PFSK-1 (cell line): ENCODE data around the gene CCDC88C.

Source experiments
- FOXP2 ChIP-seq: optimal IDR thresholded peaks from 2 replicates; pipeline ENCODE3; 2011; ENCODE audit warnings: borderline replicate concordance, control low read depth, inconsistent platforms; ENCODE audit not compliant: insufficient read depth; ENCODE audit errors: extremely low read length, extremely low read depth
- POLR2AphosphoS5 ChIP-seq: IDR thresholded peaks from 2 replicates; pipeline ENCODE4 v1.6.1; 2012; ENCODE audit warnings: low read depth, mild to moderate bottlenecking, control low read depth, low read length, moderate library complexity
- SIN3A ChIP-seq: IDR thresholded peaks from 2 replicates; pipeline ENCODE4 v1.6.1; 2012; ENCODE audit warnings: mild to moderate bottlenecking, low read length, moderate library complexity, borderline replicate concordance; ENCODE audit not compliant: insufficient read depth
- TAF1 ChIP-seq: IDR thresholded peaks from 2 replicates; pipeline ENCODE4 v1.6.1; 2012; ENCODE audit warnings: low read length, control low read depth, borderline replicate concordance; ENCODE audit not compliant: insufficient read depth
- TF ChIP-seq, protein P1 (sequence below), 2 experiments: IDR thresholded peaks; 2 replicates each; pipeline versions ENCODE4 v1.6.1 to v1.8.0; 2011 to 2012; ENCODE audit warnings: low read depth in 2 of 2, low read length in 2 of 2, control low read depth in 1 of 2, inconsistent platforms in 1 of 2, mild to moderate bottlenecking in 1 of 2, moderate library complexity in 1 of 2; ENCODE audit not compliant: insufficient read depth in 1 of 2

CCDC88C gene

DNA sequence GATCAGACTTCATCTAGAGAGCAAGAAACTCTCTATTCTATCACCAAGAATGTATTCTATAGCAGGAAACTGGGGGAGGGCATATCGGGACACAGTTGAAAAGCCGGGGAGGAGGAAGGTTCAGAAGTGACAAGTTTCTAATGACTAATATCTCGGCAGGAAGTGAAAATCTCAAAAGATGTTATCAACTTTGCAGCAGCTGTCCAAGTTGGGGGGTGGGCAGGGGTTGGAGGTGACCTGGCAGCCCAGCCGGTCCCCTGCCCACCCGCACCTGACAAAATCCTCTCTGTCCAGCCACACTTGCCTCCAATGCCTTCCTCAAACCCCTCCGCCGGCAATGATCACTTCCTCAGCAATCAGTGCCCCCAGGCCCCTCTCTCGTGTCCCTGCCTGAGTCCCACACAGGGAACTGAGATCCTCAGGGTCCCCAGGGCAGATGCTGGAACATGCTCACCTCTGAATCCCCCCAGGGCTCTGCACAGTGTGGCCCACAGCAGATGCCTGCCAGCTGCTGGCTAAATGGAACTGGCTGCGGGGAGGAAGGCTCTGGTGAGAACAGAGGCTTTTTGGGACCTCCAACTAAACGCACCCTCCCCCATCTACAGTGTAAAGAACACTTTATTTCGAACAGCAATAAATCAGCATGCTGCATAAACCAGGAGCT is 43.9 kb downstream of the CCDC88C start:
- TF ChIP-seq TAF1 (no peak), FOXP2 (no peak), POLR2AphosphoS5 (no peak), SIN3A (no peak)
- TF ChIP-seq, protein P1, sequence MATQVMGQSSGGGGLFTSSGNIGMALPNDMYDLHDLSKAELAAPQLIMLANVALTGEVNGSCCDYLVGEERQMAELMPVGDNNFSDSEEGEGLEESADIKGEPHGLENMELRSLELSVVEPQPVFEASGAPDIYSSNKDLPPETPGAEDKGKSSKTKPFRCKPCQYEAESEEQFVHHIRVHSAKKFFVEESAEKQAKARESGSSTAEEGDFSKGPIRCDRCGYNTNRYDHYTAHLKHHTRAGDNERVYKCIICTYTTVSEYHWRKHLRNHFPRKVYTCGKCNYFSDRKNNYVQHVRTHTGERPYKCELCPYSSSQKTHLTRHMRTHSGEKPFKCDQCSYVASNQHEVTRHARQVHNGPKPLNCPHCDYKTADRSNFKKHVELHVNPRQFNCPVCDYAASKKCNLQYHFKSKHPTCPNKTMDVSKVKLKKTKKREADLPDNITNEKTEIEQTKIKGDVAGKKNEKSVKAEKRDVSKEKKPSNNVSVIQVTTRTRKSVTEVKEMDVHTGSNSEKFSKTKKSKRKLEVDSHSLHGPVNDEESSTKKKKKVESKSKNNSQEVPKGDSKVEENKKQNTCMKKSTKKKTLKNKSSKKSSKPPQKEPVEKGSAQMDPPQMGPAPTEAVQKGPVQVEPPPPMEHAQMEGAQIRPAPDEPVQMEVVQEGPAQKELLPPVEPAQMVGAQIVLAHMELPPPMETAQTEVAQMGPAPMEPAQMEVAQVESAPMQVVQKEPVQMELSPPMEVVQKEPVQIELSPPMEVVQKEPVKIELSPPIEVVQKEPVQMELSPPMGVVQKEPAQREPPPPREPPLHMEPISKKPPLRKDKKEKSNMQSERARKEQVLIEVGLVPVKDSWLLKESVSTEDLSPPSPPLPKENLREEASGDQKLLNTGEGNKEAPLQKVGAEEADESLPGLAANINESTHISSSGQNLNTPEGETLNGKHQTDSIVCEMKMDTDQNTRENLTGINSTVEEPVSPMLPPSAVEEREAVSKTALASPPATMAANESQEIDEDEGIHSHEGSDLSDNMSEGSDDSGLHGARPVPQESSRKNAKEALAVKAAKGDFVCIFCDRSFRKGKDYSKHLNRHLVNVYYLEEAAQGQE (IDR thresholded peaks at IDR 0.05; ENCODE audit: insufficient read depth in 1 of 2, low read depth in 2 of 2, low read length in 2 of 2), result no peak

DNA sequence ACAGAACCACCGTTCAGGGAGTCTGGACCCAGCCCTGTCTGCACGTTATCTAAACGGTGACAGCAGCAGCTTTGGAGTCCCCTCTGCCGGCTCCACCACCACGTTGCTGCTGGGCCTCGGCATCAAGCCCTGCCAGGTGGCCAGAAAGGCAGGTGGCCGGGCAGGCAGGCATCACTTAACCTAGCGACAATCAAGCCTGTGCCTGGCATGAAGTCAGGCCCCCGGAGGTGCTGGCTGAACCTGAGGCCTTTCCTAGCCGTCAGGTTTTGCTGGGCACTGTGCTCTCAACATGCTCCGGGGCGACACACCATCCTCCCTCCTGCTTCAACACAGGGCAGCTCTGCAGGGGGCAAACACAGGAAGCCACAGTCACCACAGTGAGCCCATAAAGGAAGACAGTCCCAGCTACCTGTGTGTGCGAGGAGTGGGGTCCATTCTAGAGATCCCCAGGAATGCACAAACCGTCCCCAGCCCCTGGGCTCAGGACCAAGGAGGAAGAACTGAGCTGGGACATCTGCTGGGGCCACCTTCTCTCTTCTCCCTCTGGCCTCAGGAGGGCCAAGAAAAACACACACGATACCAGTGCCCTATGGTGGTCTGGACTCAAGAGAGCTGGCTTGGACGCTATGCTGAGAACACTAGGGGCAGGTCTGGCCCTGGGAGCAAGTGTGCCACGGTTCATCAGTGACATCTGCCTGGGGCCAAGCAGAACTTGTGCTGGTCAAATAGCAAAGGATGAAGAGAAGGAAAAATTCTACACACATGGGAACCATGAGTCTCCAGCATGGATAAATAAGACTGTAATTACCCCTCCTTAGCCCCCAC is 44.7 kb downstream of the CCDC88C start:
- TF ChIP-seq SIN3A (no peak), POLR2AphosphoS5 (no peak), TAF1 (no peak), FOXP2 (no peak)
- TF ChIP-seq, protein P1 (IDR thresholded peaks at IDR 0.05; ENCODE audit: insufficient read depth in 1 of 2, low read depth in 2 of 2, low read length in 2 of 2), result no peak

DNA sequence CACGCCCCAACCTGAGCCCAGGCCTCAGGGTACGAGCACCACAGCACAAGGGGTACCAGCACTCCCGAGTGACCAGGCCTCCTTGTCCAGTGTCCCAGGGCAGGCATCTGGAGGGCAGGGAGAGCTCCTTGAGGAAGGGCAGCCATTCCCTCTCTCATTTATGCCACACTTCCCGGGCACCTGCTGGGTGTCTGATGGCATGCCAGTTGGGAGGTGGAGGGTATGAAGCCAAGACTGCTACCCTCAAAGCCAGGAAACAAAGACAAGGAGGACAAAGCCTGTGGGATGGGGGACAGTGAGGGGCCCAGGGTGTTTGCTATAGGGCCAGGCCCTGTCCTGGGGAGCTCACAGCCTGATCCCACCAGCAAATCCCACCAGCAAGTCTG is 45.6 kb downstream of the CCDC88C start:
- TF ChIP-seq, protein P1 (IDR thresholded peaks at IDR 0.05; ENCODE audit: insufficient read depth in 1 of 2, low read depth in 2 of 2, low read length in 2 of 2), result no peak

DNA sequence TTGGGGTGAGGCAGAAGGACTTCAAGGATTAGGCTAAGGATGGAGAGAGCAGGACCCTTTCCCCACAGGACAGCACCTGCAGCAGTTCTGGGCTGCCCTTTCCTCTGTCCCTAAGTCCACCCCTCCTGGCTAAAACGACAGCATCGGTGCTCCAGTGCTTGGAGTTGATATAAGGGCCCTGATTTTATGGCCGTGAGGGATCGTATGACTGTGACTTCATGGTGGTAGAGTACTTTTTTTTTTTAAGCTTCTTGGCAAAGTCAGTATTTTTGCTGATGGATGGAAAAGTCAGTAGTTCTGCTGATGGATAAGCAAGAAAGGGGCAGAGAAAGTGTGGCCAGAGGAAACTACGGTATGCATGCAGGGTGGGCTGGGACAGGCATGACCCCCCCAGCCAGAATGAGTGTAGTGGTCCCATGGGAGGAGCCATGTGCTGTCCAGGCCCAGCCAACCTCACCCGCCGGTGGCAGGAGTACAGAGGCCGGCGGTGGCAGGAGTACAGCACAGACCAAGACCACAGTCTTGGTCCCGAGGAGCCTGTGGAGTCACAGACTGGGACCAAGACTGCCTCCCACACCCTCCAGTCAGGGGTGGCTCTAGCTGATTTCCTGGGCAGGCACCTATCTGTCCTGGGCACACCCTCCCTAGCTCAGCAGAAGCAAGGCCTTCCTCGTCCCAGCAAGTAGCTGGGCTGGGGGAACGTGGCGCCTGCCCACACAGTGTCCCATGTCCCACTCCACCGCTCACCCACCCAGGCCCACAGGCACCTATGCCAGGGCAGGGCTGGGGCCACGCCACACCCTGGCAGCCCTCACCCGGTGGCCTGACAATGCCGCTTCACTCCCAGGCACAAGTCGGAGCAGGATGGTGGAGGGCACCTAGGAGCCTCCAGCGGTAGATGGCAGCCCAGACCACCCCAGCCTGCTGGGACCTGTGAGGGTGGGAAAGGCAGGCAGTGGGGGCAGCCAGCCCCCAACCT is 46.3 kb downstream of the CCDC88C start:
- TF ChIP-seq, protein P1 (IDR thresholded peaks at IDR 0.05; ENCODE audit: insufficient read depth in 1 of 2, low read depth in 2 of 2, low read length in 2 of 2), result no peak
- TF ChIP-seq TAF1 (no peak), POLR2AphosphoS5 (no peak), SIN3A (no peak), FOXP2 (no peak)
